SK-N-SH (cell line): ENCODE measurements around the gene CRB1. TPM values are rescaled to one million over a fixed set of nuclear protein-coding genes. Genes with fewer than 3 reads are reported as not detected.

Experiments used
- CTCF ChIA-PET: fragments of 300-600, 350-600 bp; formaldehyde crosslinking; extraction: SDS; loops from one replicate; lab custom pipeline; 2021; lab: Yijun Ruan, JAX
- POLR2A ChIA-PET: fragments of 350-600 bp; sonication (Branson Sonifier 250); formaldehyde crosslinking; extraction: SDS; loops from one replicate; lab custom pipeline; 2020; ENCODE audit warnings: antibody characterized with exemption, inconsistent platforms; lab: Yijun Ruan, JAX
- DNase-seq: peaks from one replicate; pipeline ENCODE4 v3.0.0; 2012
- H2AFZ ChIP-seq: fragments of 200-600 bp; sonication (generic); 2 replicates; pipeline ENCODE4 v1.8.1; 2016; ENCODE audit warnings: antibody characterized with exemption, mild to moderate bottlenecking, low read depth
- H3F3A ChIP-seq: fragments of 200-600 bp; sonication (generic); replicated peaks from 2 replicates; pipeline ENCODE3; 2016; ENCODE audit warnings: antibody characterized with exemption, mild to moderate bottlenecking; ENCODE audit not compliant: insufficient read depth
- H3K27ac ChIP-seq, 2 experiments: fragments of 200-500 bp in 1 of 2; fragments of 200-600 bp in 1 of 2; sonication (Bioruptor generic) in 1 of 2; sonication (generic), shearing (Covaris generic) in 1 of 2; 2 replicates each; pipeline versions ENCODE4 v1.5.1 to v1.6.1; 2014 to 2016; ENCODE audit warnings: low read depth in 2 of 2, inconsistent platforms in 1 of 2, low read length in 1 of 2, mild to moderate bottlenecking in 1 of 2, mixed read lengths in 1 of 2
- H3K27me3 ChIP-seq: fragments of 200-600 bp; sonication (generic), shearing (Covaris generic); 2 replicates; pipeline ENCODE4 v1.6.1; 2016; ENCODE audit warnings: mixed run types; ENCODE audit not compliant: insufficient read depth
- H3K36me3 ChIP-seq, 2 experiments: fragments of 200-500 bp in 1 of 2; fragments of 200-600 bp in 1 of 2; sonication (Bioruptor generic) in 1 of 2; sonication (generic) in 1 of 2; replicated peaks in 1 of 2; 2 replicates each; pipeline versions ENCODE3 to v1.5.1; 2014 to 2016; ENCODE audit warnings: low read length in 1 of 2, mild to moderate bottlenecking in 1 of 2; ENCODE audit not compliant: insufficient read depth in 2 of 2, control insufficient read depth in 1 of 2
- H3K4me1 ChIP-seq, 2 experiments: fragments of 200-500 bp in 1 of 2; fragments of 200-600 bp in 1 of 2; sonication (Bioruptor generic) in 1 of 2; sonication (generic), shearing (Covaris generic) in 1 of 2; 2 replicates each; pipeline versions ENCODE4 v1.5.1 to v1.6.1; 2014 to 2016; ENCODE audit warnings: low read depth in 1 of 2, low read length in 1 of 2, mixed run types in 1 of 2; ENCODE audit not compliant: insufficient read depth in 2 of 2, control insufficient read depth in 1 of 2
- H3K4me2 ChIP-seq: fragments of 200-600 bp; sonication (generic), shearing (Covaris generic); 2 replicates; pipeline ENCODE4 v1.6.1; 2017; ENCODE audit warnings: mixed run types
- H3K4me3 ChIP-seq, 2 experiments: fragments of 200-500 bp in 1 of 2; fragments of 200-600 bp in 1 of 2; sonication (Bioruptor generic) in 1 of 2; sonication (generic), shearing (Covaris generic) in 1 of 2; 2 replicates each; pipeline versions ENCODE4 v1.5.1 to v1.8.1; 2014 to 2016; ENCODE audit warnings: low read depth in 2 of 2, inconsistent platforms in 1 of 2, low read length in 1 of 2, mild to moderate bottlenecking in 1 of 2, mixed read lengths in 1 of 2, moderate library complexity in 1 of 2
- H3K79me2 ChIP-seq: fragments of 200-600 bp; sonication (generic); 2 replicates; pipeline ENCODE4 v1.8.1; 2017; ENCODE audit warnings: mild to moderate bottlenecking; ENCODE audit not compliant: insufficient read depth
- H3K9ac ChIP-seq: fragments of 200-600 bp; sonication (generic); 2 replicates; pipeline ENCODE4 v1.6.1; 2017; ENCODE audit warnings: mixed run types
- H3K9me2 ChIP-seq: fragments of 200-600 bp; sonication (generic); 2 replicates; pipeline ENCODE4 v1.6.1; 2017; ENCODE audit warnings: mixed run types
- H3K9me3 ChIP-seq: fragments of 200-600 bp; sonication (generic); 2 replicates; pipeline ENCODE4 v1.6.1; 2017; ENCODE audit warnings: mixed run types, mild to moderate bottlenecking, moderate library complexity
- H4K20me1 ChIP-seq: fragments of 200-600 bp; sonication (generic); 2 replicates; pipeline ENCODE4 v1.6.1; 2017; ENCODE audit warnings: mild to moderate bottlenecking, mixed run types; ENCODE audit not compliant: insufficient read depth
- CHD2 ChIP-seq: fragments of 150-350 bp; IDR thresholded peaks from 2 replicates; pipeline ENCODE4 v1.6.1; 2018; ENCODE audit warnings: low read length; ENCODE audit not compliant: partially characterized antibody
- CTCF ChIP-seq: fragments of 200-600 bp; sonication (generic); IDR thresholded peaks from 2 replicates; pipeline ENCODE4 v1.6.1; 2017; ENCODE audit warnings: antibody characterized with exemption, mild to moderate bottlenecking, moderate library complexity
- EP300 ChIP-seq, 2 experiments: IDR thresholded peaks; 2 replicates each; pipeline versions ENCODE4 v1.4.0 to v1.6.1; 2012; ENCODE audit warnings: borderline replicate concordance in 1 of 2, low read depth in 1 of 2, low read length in 1 of 2
- FOSL2 ChIP-seq: IDR thresholded peaks from 2 replicates; pipeline ENCODE4 v1.4.0; 2012; ENCODE audit warnings: low read depth, mild to moderate bottlenecking, moderate library complexity, borderline replicate concordance
- FOXM1 ChIP-seq: IDR thresholded peaks from 2 replicates; pipeline ENCODE4 v1.4.0; 2012; ENCODE audit warnings: low read depth, mild to moderate bottlenecking
- MAX ChIP-seq: IDR thresholded peaks from 2 replicates; pipeline ENCODE4 v1.4.0; 2012; ENCODE audit warnings: low read depth
- MEF2A ChIP-seq: IDR thresholded peaks from 2 replicates; pipeline ENCODE4 v1.4.0; 2012; ENCODE audit warnings: low read depth, borderline replicate concordance
- MXI1 ChIP-seq: IDR thresholded peaks from 2 replicates; pipeline ENCODE4 v1.6.1; 2012; ENCODE audit warnings: mild to moderate bottlenecking, low read depth, low read length, improper control_type of control experiment
- NFIC ChIP-seq: IDR thresholded peaks from 2 replicates; pipeline ENCODE4 v1.4.0; 2012; ENCODE audit warnings: borderline replicate concordance
- RAD21 ChIP-seq: IDR thresholded peaks from 2 replicates; pipeline ENCODE4 v1.6.1; 2012; ENCODE audit warnings: mild to moderate bottlenecking, low read length
- RFX5 ChIP-seq: IDR thresholded peaks from 2 replicates; pipeline ENCODE4 v1.6.1; 2012; ENCODE audit warnings: mild to moderate bottlenecking, improper control_type of control experiment, low read length
- RXRA ChIP-seq: IDR thresholded peaks from 2 replicates; pipeline ENCODE4 v1.4.0; 2012; ENCODE audit warnings: low read depth, mild to moderate bottlenecking, borderline replicate concordance
- SIN3A ChIP-seq: IDR thresholded peaks from 2 replicates; pipeline ENCODE4 v1.6.1; 2012; ENCODE audit warnings: low read depth, mild to moderate bottlenecking, low read length, moderate library complexity, borderline replicate concordance
- TCF12 ChIP-seq: IDR thresholded peaks from 2 replicates; pipeline ENCODE4 v1.4.0; 2012
- TEAD4 ChIP-seq: IDR thresholded peaks from 2 replicates; pipeline ENCODE4 v1.4.0; 2012; ENCODE audit warnings: mild to moderate bottlenecking, borderline replicate concordance; ENCODE audit not compliant: insufficient read depth
- USF1 ChIP-seq: IDR thresholded peaks from 2 replicates; pipeline ENCODE4 v1.4.0; 2012; ENCODE audit warnings: low read depth, borderline replicate concordance
- WGBS: methylation state at CpG from one replicate; pipeline ENCODE4 v1.1.6; 2017; ENCODE audit warnings: low lambda C conversion rate; 5-methylcytosine and 5-hydroxymethylcytosine counted together
- polyA plus RNA-seq, 3 experiments: library from polyadenylated mRNA; depleted of rRNA; stranded (reverse); fragments of >200 nt; gene quantifications; 2 replicates each; pipeline ENCODE4 v1.2.3, GENCODE V29; 2012

The CRB1 gene
- polyA plus RNA-seq, 1 of the 3 experiments (the other 2 are of a cell fraction): 0.13 TPM

- ChIA-PET POLR2A (no interaction called here), CTCF (interaction anchor here (1.0 to 1.9 kb wide), 3 partner anchors 14 to 93 kb away, joined by 3 to 6 read pairs (median 3); no protein-coding TSS in a partner anchor)
- H3K27ac ChIP-seq: no peak overlapping the region
- no peak overlapping the region for H2AFZ ChIP-seq
- no peaks in the 10 kb centered on the region for H3K9me3 ChIP-seq
- H3K9me2 ChIP-seq: no peaks in the 10 kb centered on the region
- no peak overlapping the region for H3K4me2 ChIP-seq
- H3K79me2 ChIP-seq: no peaks in the 10 kb centered on the region
- TF ChIP-seq TEAD4 (no peak), MXI1 (no peak), RAD21 (no peak), RFX5 (no peak), SIN3A (no peak), FOXM1 (no peak), USF1 (no peak), EP300 (IDR thresholded peaks at IDR 0.05; ENCODE audit: borderline replicate concordance in 1 of 2, low read depth in 1 of 2, low read length in 1 of 2) (no peak)
- H3K4me3 ChIP-seq: no peak overlapping the region
- WGBS: 12% methylated on average over 1 of the region's 1 CpG
- no peaks in the 10 kb centered on the region for H3K4me1 ChIP-seq
- H3F3A ChIP-seq: no peaks in the 10 kb centered on the region
- H4K20me1 ChIP-seq: no peaks in the 10 kb centered on the region
- DNase-seq: no peak
- no peaks in the 10 kb centered on the region for H3K36me3 ChIP-seq
- no peaks in the 10 kb centered on the region for H3K27me3 ChIP-seq
- no peak overlapping the region for H3K9ac ChIP-seq
These were observed 33.5 kb upstream of the CRB1 start for GRCh38 chr1:197234581-197234980.

GRCh38 chr1:197235355-197235754 is 32.7 kb upstream of the CRB1 start:
- no peak overlapping the region for H3K4me3 ChIP-seq
- ChIA-PET POLR2A (no interaction called here), CTCF (interaction anchor here (1.0 to 1.9 kb wide), 4 partner anchors 11 to 92 kb away, joined by 3 to 6 read pairs (median 4); no protein-coding TSS in a partner anchor)
- no peak for DNase-seq
- no peak overlapping the region for H3K4me2 ChIP-seq
- H4K20me1 ChIP-seq: no peaks in the 10 kb centered on the region
- no peaks in the 10 kb centered on the region for H3K79me2 ChIP-seq
- no peaks in the 10 kb centered on the region for H3K9me3 ChIP-seq
- no peak overlapping the region for H3K9ac ChIP-seq
- H3K36me3 ChIP-seq: no peaks in the 10 kb centered on the region
- no peaks in the 10 kb centered on the region for H3K27me3 ChIP-seq
- H2AFZ ChIP-seq: no peak overlapping the region
- H3K4me1 ChIP-seq: no peaks in the 10 kb centered on the region
- WGBS: 63% methylated on average over 2 of the region's 2 CpGs
- no peak for TF ChIP-seq CHD2
- TF ChIP-seq MEF2A: no peak
- TF ChIP-seq TCF12: no peak
- TF ChIP-seq RFX5: no peak
- TF ChIP-seq TEAD4: no peak
- no peak for TF ChIP-seq MXI1
- H3K27ac ChIP-seq: no peak overlapping the region
- H3K9me2 ChIP-seq: no peaks in the 10 kb centered on the region
- no peaks in the 10 kb centered on the region for H3F3A ChIP-seq

GRCh38 chr1:197247465-197247864 is 20.6 kb upstream of the CRB1 start:
- Histone ChIP-seq H3K27me3 (no peaks in the 10 kb centered on the region), H3K4me1 (peaks cover 0 to 2% of the 10 kb centered on the region in 2 experiments; a peak in 2 of 4 replicates), H3K36me3 (no peaks in the 10 kb centered on the region), H3K4me2 (no peak overlapping the region), H3K79me2 (no peaks in the 10 kb centered on the region), H3F3A (peaks cover 8% of the 10 kb centered on the region), H3K9me2 (no peaks in the 10 kb centered on the region), H2AFZ (no peak overlapping the region), H3K27ac (no peak overlapping the region), H3K9me3 (no peaks in the 10 kb centered on the region), H3K9ac (no peak overlapping the region), H3K4me3 (no peak overlapping the region), H4K20me1 (no peaks in the 10 kb centered on the region)
- no peak for DNase-seq
- ChIA-PET POLR2A (no interaction called here), CTCF (interaction anchor here (0.8 kb wide), 2 partner anchors 9 to 23 kb away, joined by 3 read pairs; no protein-coding TSS in a partner anchor)
- WGBS: 28% methylated on average over 1 of the region's 1 CpG
- TF ChIP-seq CTCF: no peak
- TF ChIP-seq FOXM1: no peak
- TF ChIP-seq RXRA: no peak
- TF ChIP-seq MAX: no peak
- no peak for TF ChIP-seq SIN3A
- TF ChIP-seq NFIC: no peak
- TF ChIP-seq FOSL2: no peak
